ENCODE measurements around the gene KARS1. TPM values are rescaled to one million over a fixed set of nuclear protein-coding genes. Genes with fewer than 3 reads are reported as not detected.
"Not testable (repeated sequence)": the region's sequence is repeated elsewhere in the genome, so short reads cannot be mapped to it uniquely, and the experiment has no call there.

KARS1 gene
- total RNA-seq, 1 donor = 75.4 TPM

GRCh38 chr16:75626806-75627205 is 20.7 kb downstream of the KARS1 start:
- no peak for DNase-seq (ENCODE audit: low read depth in 2 of 3, low spot score in 2 of 3)

GRCh38 chr16:75624921-75625334 is 22.5 kb downstream of the KARS1 start:
- no peak for DNase-seq (ENCODE audit: low read depth in 2 of 3, low spot score in 2 of 3)

GRCh38 chr16:75622761-75623605 is 24.5 kb downstream of the KARS1 start, which contains the start of gene ADAT1:
Gene ADAT1 (minus strand): TSS chr16:75623281. CDS start chr16:75620799, 2,482 bp downstream.
- DNase-seq (ENCODE audit: low read depth in 2 of 3, low spot score in 2 of 3) = peak; percentile 95 to 100 (median 99)

- DNase-seq (ENCODE audit: low read depth in 2 of 3, low spot score in 2 of 3) = peak in 2 of 3 donors; percentile 41 to 65
Observed at GRCh38 chr16:75621170-75621477, 26.3 kb downstream of the KARS1 start.

GRCh38 chr16:75620326-75621169 is 26.9 kb downstream of the KARS1 start:
- peak in 1 of 3 donors; percentile 35 for DNase-seq (ENCODE audit: low read depth in 2 of 3, low spot score in 2 of 3)

GRCh38 chr16:75618780-75619179 is 28.7 kb downstream of the KARS1 start:
- no peak for DNase-seq (ENCODE audit: low read depth in 2 of 3, low spot score in 2 of 3)

- no peak for DNase-seq (ENCODE audit: low read depth in 2 of 3, low spot score in 2 of 3)
Observed at GRCh38 chr16:75617121-75617520, 30.3 kb downstream of the KARS1 start.

GRCh38 chr16:75616521-75617010 is 30.9 kb downstream of the KARS1 start:
- DNase-seq (ENCODE audit: low read depth in 2 of 3, low spot score in 2 of 3) = no peak

GRCh38 chr16:75615619-75616018 is 31.8 kb downstream of the KARS1 start:
- no peak for DNase-seq (ENCODE audit: low read depth in 2 of 3, low spot score in 2 of 3)

GRCh38 chr16:75614066-75614897 is 33.2 kb downstream of the KARS1 start:
- no peak for DNase-seq (ENCODE audit: low read depth in 2 of 3, low spot score in 2 of 3)

- DNase-seq (ENCODE audit: low read depth in 2 of 3, low spot score in 2 of 3) = no peak
Observed at GRCh38 chr16:75606507-75606906, 41.0 kb downstream of the KARS1 start.

- DNase-seq (ENCODE audit: low read depth in 2 of 3, low spot score in 2 of 3) = no peak
Observed at GRCh38 chr16:75603241-75603640, 44.2 kb downstream of the KARS1 start.

GRCh38 chr16:75599452-75600277 is 47.8 kb downstream of the KARS1 start:
- DNase-seq (ENCODE audit: low read depth in 2 of 3, low spot score in 2 of 3) = no peak

- peak in 2 of 3 donors; percentile 76 to 86 for DNase-seq (ENCODE audit: low read depth in 2 of 3, low spot score in 2 of 3)
Observed at GRCh38 chr16:75593825-75594820, 53.3 kb downstream of the KARS1 start.

GRCh38 chr16:75593308-75593707 is 54.2 kb downstream of the KARS1 start:
- no peak for DNase-seq (ENCODE audit: low read depth in 2 of 3, low spot score in 2 of 3)

- DNase-seq (ENCODE audit: low read depth in 2 of 3, low spot score in 2 of 3) = not testable (repeated sequence)
Observed at GRCh38 chr16:75591927-75592326, 55.5 kb downstream of the KARS1 start.

- no peak for DNase-seq (ENCODE audit: low read depth in 2 of 3, low spot score in 2 of 3)
Observed at GRCh38 chr16:75590920-75591843, 56.3 kb downstream of the KARS1 start.

Measured in hematopoietic multipotent progenitor cell (in vitro differentiated cells).